ENCODE data around the gene UBXN2A. TPM values are rescaled to one million over a fixed set of nuclear protein-coding genes. Genes with fewer than 3 reads are reported as not detected.

The UBXN2A gene
- total and polyA plus RNA-seq, 10 donors: 4.3 to 12.4 (median 8.5) TPM

GRCh38 chr2:24052951-24053350, 112.7 kb downstream of the UBXN2A start:
- no peak overlapping the region for H3K4me3 ChIP-seq
- DNase-seq: no peak
- H3K4me1 ChIP-seq: peaks cover 8 to 26% (median 19%) of the 10 kb centered on the region in 6 donors
- no peak overlapping the region for H3K27ac ChIP-seq
- peaks cover 0 to 27% (median 0%) of the 10 kb centered on the region in 7 donors for H3K27me3 ChIP-seq (replicated peaks in 1 of 7)
- peaks cover 0 to 4% (median 0%) of the 10 kb centered on the region in 8 donors for H3K9me3 ChIP-seq
- intact Hi-C loops (cut with DNase I; ENCODE audit: low total_unique reads): no loop called here
- 90 to 100% (median 100%) methylated on average over 1 of the region's 1 CpG for WGBS, 5 donors
- TF ChIP-seq POLR2AphosphoS5 (IDR thresholded peaks at IDR 0.05): no peak
- TF ChIP-seq CTCF (IDR thresholded peaks at IDR 0.05 in 8 of 11, conservative IDR thresholded peaks at IDR 0.05 in 3 of 11): no peak
- no peak for TF ChIP-seq POLR2A (IDR thresholded peaks at IDR 0.05)
- H3K36me3 ChIP-seq: no peaks in the 10 kb centered on the region

Small RNA genes within 50 kb of the gene (small RNA-seq; reads per million reads assigned to genes)
- gene RN7SL610P (0 reads per million in 4 donors), gene RNU6-370P (0 reads per million in 4 donors)

Other genes starting within 250 kb of the UBXN2A start
- 10 to 100 TPM; 33.4 to 61.2 (median 37.9) TPM for gene ATAD2B, start 13.3 kb upstream of the UBXN2A start, total RNA-seq
- gene ATAD2B, start 13.3 kb upstream of the UBXN2A start, polyA plus RNA-seq: 1 to 10 TPM; 4.4 to 4.8 (median 4.5) TPM
- gene MFSD2B, start 69.6 kb downstream of the UBXN2A start, total RNA-seq: 1 to 10 TPM in 4 of 7 donors, under 1 TPM in 3; 0.32 to 3.1 (median 1.0) TPM
- gene MFSD2B, start 69.6 kb downstream of the UBXN2A start, polyA plus RNA-seq: under 1 TPM; 0.09 to 0.29 (median 0.13) TPM
- 10 to 100 TPM in 4 of 7 donors, 1 to 10 TPM in 3; 7.0 to 13.1 (median 10.5) TPM for gene WDCP, start 106.9 kb downstream of the UBXN2A start, total RNA-seq
- 1 to 10 TPM; 2.9 to 4.1 (median 3.9) TPM for gene WDCP, start 106.9 kb downstream of the UBXN2A start, polyA plus RNA-seq
- gene FKBP1B, start 109.3 kb downstream of the UBXN2A start, total RNA-seq: 1 to 10 TPM; 2.4 to 5.1 (median 3.8) TPM
- gene FKBP1B, start 109.3 kb downstream of the UBXN2A start, polyA plus RNA-seq: 1 to 10 TPM; 2.6 to 3.9 (median 3.3) TPM
- 10 to 100 TPM; 47.2 to 71.1 (median 55.4) TPM for gene SF3B6, start 135.9 kb downstream of the UBXN2A start, total RNA-seq
- 100 to 1,000 TPM in 2 of 3 donors, 10 to 100 TPM in 1; 67.5 to 114 (median 107) TPM for gene SF3B6, start 135.9 kb downstream of the UBXN2A start, polyA plus RNA-seq
- gene TP53I3, start 144.4 kb downstream of the UBXN2A start, total RNA-seq: 10 to 100 TPM in 2 of 7 donors, 1 to 10 TPM in 5; 7.1 to 16.4 (median 8.8) TPM
- 10 to 100 TPM; 12.0 to 17.6 (median 12.3) TPM for gene TP53I3, start 144.4 kb downstream of the UBXN2A start, polyA plus RNA-seq
- 1 to 10 TPM in 1 of 7 donors, under 1 TPM in 2, not detected in 4; 0.60 to 1.2 (median 0.89) TPM for gene PFN4, start 182.9 kb downstream of the UBXN2A start, total RNA-seq
- 1 to 10 TPM in 1 of 3 donors, under 1 TPM in 2; 0.35 to 1.3 (median 0.55) TPM for gene PFN4, start 182.9 kb downstream of the UBXN2A start, polyA plus RNA-seq
- gene FAM228B, start 183.0 kb downstream of the UBXN2A start, total RNA-seq: 10 to 100 TPM; 18.7 to 37.7 (median 32.4) TPM
- 10 to 100 TPM; 12.8 to 26.5 (median 17.0) TPM for gene FAM228B, start 183.0 kb downstream of the UBXN2A start, polyA plus RNA-seq
- gene FAM228A, start 234.6 kb downstream of the UBXN2A start, total RNA-seq: 1 to 10 TPM in 4 of 7 donors, under 1 TPM in 3; 0.27 to 1.9 (median 1.2) TPM
- gene FAM228A, start 234.6 kb downstream of the UBXN2A start, polyA plus RNA-seq: under 1 TPM; 0.21 to 0.80 (median 0.26) TPM